Progenitor cell of endocrine pancreas (in vitro differentiated cells): Measurements from ENCODE around the gene USP14. TPM values are rescaled to one million over a fixed set of nuclear protein-coding genes. Genes with fewer than 3 reads are reported as not detected.

Experiments
- DNase-seq: peaks from one replicate; pipeline ENCODE4 v3.0.0; 2021; ENCODE audit warnings: low spot score; ENCODE audit not compliant: unreplicated experiment
- H3K27ac Mint-ChIP-seq: 2 replicates; pipeline ENCODE4 v1.8.0; 2021; ENCODE audit warnings: mild to moderate bottlenecking, moderate library complexity, mixed read lengths
- H3K27me3 Mint-ChIP-seq: 2 replicates; pipeline ENCODE4 v1.8.0; 2021; ENCODE audit warnings: mixed read lengths
- H3K36me3 Mint-ChIP-seq: 2 replicates; pipeline ENCODE4 v1.8.0; 2022; ENCODE audit warnings: mixed read lengths; ENCODE audit not compliant: insufficient read depth
- H3K4me1 Mint-ChIP-seq: 2 replicates; pipeline ENCODE4 v1.8.0; 2021; ENCODE audit warnings: low read depth, mixed read lengths
- H3K4me3 Mint-ChIP-seq: 2 replicates; pipeline ENCODE4 v1.8.0; 2021; ENCODE audit warnings: low read depth, mild to moderate bottlenecking, moderate library complexity, mixed read lengths
- H3K9me3 Mint-ChIP-seq: 2 replicates; pipeline ENCODE4 v1.8.0; 2021; ENCODE audit warnings: low read depth, mixed read lengths
- total RNA-seq: library from RNA; stranded (reverse); gene quantifications from 2 replicates; pipeline ENCODE4 v1.2.1, GENCODE V29; 2021
- TF ChIP-seq, protein P1 (sequence below): fragments of 200-600 bp; sonication (generic); IDR thresholded peaks from one replicate; pipeline ENCODE4 v1.5.0; 2021; ENCODE audit warnings: antibody characterized with exemption, mild to moderate bottlenecking; ENCODE audit not compliant: unreplicated experiment

The USP14 gene
- total RNA-seq, 1 donor from 2014 or later, result 54.2 TPM

GRCh38 chr18:160831-161570, 2.6 kb downstream of the USP14 start:
- H3K27me3 Mint-ChIP-seq, result peaks cover 5% of the 10 kb centered on the region
- no peaks in the 10 kb centered on the region for H3K9me3 Mint-ChIP-seq
- DNase-seq, result no peak
- peaks cover 11% of the 10 kb centered on the region for H3K36me3 Mint-ChIP-seq
- H3K4me3 Mint-ChIP-seq, result peak overlapping the region; percentile 48
- peak overlapping the region; percentile 74 for H3K27ac Mint-ChIP-seq
- TF ChIP-seq, protein P1, sequence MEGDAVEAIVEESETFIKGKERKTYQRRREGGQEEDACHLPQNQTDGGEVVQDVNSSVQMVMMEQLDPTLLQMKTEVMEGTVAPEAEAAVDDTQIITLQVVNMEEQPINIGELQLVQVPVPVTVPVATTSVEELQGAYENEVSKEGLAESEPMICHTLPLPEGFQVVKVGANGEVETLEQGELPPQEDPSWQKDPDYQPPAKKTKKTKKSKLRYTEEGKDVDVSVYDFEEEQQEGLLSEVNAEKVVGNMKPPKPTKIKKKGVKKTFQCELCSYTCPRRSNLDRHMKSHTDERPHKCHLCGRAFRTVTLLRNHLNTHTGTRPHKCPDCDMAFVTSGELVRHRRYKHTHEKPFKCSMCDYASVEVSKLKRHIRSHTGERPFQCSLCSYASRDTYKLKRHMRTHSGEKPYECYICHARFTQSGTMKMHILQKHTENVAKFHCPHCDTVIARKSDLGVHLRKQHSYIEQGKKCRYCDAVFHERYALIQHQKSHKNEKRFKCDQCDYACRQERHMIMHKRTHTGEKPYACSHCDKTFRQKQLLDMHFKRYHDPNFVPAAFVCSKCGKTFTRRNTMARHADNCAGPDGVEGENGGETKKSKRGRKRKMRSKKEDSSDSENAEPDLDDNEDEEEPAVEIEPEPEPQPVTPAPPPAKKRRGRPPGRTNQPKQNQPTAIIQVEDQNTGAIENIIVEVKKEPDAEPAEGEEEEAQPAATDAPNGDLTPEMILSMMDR, result no peak
- peaks cover 6% of the 10 kb centered on the region for H3K4me1 Mint-ChIP-seq

- H3K27me3 Mint-ChIP-seq, result no peaks in the 10 kb centered on the region
Observed at GRCh38 chr18:172361-172760, 14.0 kb downstream of the USP14 start.

DNA sequence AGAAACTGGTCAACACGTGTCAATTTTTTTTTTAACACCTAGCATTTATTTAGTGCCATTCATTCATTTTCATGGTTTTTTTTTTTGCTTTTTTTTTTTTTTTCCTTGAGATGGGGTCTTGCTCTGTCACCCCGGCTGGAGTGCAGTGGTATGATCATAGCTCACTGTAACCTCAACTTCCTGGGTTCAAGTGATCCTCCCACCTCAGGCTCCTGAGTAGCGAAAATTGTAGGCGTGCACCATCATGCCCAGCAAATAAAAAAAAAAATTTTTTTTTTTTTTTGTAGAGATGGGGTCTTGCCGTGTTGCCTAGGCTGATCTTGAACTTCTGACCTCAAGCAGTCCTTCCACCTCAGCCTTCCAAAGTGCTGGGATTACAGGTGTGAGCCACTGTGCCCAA, 21.1 kb downstream of the USP14 start:
- H3K9me3 Mint-ChIP-seq, result no peaks in the 10 kb centered on the region
- H3K27ac Mint-ChIP-seq, result no peak overlapping the region
- no peaks in the 10 kb centered on the region for H3K4me1 Mint-ChIP-seq
- H3K36me3 Mint-ChIP-seq, result peaks cover 9% of the 10 kb centered on the region
- DNase-seq, result no peak
- no peaks in the 10 kb centered on the region for H3K27me3 Mint-ChIP-seq
- no peak overlapping the region for H3K4me3 Mint-ChIP-seq
- TF ChIP-seq, protein P1, result no peak

More at GRCh38 chr18:172361-172760, 14.0 kb downstream of the USP14 start:
- Mint-ChIP-seq H3K36me3 (peaks cover 22% of the 10 kb centered on the region), H3K4me1 (no peaks in the 10 kb centered on the region), H3K4me3 (no peak overlapping the region), H3K27ac (no peak overlapping the region), H3K9me3 (no peaks in the 10 kb centered on the region)
- TF ChIP-seq, protein P1, result no peak
- DNase-seq, result no peak

- no peaks in the 10 kb centered on the region for H3K27me3 Mint-ChIP-seq
- TF ChIP-seq, protein P1, result no peak
- peaks cover 8% of the 10 kb centered on the region for H3K36me3 Mint-ChIP-seq
- DNase-seq, result no peak
- no peak overlapping the region for H3K4me3 Mint-ChIP-seq
- no peak overlapping the region for H3K27ac Mint-ChIP-seq
- H3K4me1 Mint-ChIP-seq, result no peaks in the 10 kb centered on the region
- no peaks in the 10 kb centered on the region for H3K9me3 Mint-ChIP-seq
Observed at GRCh38 chr18:181711-182110, 23.4 kb downstream of the USP14 start.

DNA sequence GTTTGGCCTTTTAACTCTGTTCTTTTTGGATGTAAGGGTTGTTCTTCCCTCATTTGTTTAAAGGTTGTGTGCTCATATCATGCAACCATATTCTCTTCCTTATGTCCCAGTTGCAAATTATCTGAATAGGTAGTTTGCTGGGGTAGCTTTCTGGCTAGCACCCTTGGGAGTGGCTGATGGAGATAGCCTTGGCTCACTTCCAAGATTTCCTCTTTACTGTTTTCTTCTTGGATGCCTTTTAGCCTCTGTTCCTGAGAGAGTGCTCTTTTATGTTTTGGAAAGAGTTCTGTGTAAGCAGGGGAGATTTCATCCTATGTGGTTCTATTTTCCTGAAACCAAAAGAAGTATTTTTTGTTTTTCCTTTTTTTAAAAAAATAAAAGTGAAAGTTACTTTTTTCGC, 25.4 kb downstream of the USP14 start:
- Mint-ChIP-seq H3K27ac (no peak overlapping the region), H3K27me3 (no peaks in the 10 kb centered on the region), H3K4me1 (peaks cover 6% of the 10 kb centered on the region), H3K4me3 (no peak overlapping the region), H3K9me3 (no peaks in the 10 kb centered on the region), H3K36me3 (peaks cover 8% of the 10 kb centered on the region)
- no peak for DNase-seq
- TF ChIP-seq, protein P1, result no peak
